ENCODE results near the gene MS4A5.

DNA sequence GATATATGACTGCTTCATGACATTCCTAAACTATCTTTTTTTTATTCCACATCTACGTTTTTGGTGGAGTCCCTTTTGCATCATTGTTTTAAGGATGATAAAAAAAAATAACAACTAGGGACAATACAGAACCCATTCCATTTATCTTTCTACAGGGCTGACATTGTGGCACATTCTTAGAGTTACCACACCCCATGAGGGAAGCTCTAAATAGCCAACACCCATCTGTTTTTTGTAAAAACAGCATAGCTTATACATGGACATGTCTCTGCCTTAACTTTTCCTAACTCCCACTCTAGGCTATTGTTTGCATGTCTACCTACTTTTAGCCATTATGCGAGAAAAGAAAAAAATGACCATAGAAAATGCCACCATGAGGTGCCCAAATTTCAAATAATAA, 39.5 kb downstream of the MS4A5 start:
- TF ChIP-seq EZH2 (IDR thresholded peaks at IDR 0.05; ENCODE audit: insufficient read depth, poor library complexity, severe bottlenecking) = no peak
- no peak for TF ChIP-seq EZH2phosphoT487 (IDR thresholded peaks at IDR 0.05; ENCODE audit: insufficient read depth, low read depth)
